HG02571 (cell line): ENCODE data around the gene KRT1.
"Not testable (repeated sequence)": the region's sequence is repeated elsewhere in the genome, so short reads cannot be mapped to it uniquely, and the experiment has no call there.

Source experiments
- ATAC-seq: cut with Tn5 transposase; IDR thresholded peaks from one replicate; pipeline ENCODE4 v1.9.1; 2021; ENCODE audit warnings: mild to moderate bottlenecking, moderate library complexity; ENCODE audit not compliant: unreplicated experiment

Gene KRT1

DNA sequence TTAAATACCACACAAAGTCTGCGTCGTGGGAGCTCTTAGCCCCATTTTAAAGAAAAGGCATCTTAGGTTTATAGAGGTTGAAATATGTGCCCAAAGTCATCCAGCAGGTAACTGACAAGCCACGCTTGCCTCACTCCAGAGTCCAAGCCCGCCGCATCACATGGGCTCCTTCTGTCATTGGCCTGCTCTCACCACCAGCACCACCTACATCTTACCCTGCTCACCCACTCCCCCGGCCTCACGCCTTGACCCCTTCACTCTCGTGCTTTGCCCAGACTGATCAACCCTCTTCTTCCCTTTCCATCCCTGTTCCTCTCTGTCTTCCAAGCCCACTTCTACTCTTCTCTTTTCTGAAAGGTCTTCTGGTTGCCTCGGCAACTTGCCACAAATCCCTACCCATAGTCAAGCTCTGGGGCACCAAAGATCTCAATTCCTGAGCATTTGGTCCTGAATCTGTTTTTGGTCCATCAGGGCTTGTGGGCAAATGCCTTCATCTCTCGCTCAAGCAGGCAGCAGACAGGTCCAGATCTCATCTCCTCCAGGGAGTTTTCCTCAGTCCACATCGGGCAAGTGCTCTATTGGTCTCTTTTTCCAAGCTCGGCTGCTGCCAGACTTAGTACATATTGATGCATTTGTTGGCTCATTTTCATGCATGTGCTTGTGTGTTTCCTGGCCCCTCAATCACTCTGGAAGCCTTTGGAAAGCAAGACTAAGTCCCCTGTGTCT lies 3.5 kb upstream of the KRT1 start:
- ATAC-seq = no peak

DNA sequence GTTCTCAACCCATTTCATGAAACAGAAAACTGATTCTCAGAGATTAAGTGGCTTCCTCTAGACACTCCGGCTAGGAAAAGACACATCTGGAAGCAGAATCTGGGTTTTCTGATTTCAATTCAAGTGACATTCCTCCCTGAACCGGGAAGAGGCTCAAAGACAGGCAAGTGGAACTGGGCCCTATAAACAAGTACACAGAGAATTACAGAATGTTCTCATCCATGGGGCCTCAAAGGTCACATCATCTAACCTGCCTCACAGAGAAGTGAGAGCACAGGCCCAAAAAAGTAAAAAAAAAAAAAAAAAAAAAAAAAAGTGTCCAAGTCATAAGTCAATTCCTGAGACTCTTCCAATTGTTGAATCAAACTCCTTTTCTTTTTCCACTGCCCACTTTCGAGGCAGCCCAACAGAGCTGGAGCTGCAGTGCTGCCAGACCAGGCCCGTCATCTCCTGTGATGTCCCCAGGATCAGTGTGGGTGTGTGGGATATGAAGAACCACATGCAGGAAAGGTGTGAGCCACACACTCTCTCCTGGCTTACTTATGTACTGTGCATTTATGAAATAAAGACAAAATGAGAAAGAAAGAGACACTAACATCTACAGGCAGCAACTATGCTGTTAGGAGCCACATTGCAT lies 2.8 kb upstream of the KRT1 start:
- no peak for ATAC-seq

DNA sequence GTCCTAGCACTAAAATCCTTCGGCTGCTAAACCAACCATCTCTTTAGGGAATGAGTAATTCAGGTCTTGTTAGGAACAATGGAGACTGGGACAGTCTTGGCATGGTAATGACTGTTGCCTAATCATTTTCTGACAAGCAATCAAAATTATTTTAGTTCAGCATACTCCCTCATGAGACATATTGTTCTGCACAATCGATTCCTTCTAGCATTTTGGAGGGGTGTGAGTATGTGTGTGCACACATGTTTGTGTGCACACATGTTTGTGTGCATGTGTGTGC lies 2.1 kb upstream of the KRT1 start:
- no peak for ATAC-seq

DNA sequence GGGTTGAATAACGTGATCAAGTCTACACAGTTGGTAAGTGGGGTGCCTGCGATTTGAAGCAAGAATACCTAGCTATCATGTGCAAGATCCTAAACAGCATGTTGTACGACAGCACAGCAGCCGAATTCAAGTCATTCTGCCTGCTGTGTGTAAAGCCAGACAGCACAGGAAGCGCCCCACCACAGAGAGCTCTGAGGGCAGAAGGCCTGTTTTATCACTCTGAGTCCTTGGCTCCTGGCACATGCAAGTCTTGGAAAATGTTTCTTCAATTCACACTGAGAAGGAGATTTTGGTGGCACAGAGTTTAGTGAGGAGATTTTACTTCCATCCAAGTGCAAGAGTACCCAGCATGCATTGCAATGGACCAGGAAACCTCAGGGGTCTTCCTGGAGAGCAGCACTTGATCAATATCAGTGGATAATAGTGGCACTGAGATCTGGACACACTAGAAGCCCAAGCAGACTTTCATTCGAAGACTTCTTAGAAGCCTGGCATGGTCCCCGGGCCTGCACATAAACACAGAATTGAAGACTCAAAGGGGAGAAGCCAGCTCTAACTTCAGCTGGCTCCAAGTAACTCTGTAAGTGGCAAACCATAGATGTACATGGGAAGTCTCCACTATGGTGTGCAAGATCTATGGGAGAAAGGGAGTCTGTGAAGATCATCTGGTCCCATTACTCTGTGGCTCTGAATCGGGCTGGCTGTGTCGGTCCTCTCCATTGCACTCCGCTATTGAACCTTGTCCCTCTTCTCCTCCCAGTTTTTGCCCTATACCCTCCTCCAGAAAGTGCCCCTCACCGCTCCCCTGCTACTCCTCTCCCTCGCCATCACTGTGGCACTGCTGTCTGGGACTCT lies 1.5 kb upstream of the KRT1 start:
- no peak for ATAC-seq

- no peak for ATAC-seq
Measured at GRCh38 chr12:52679875-52680274, 332 bp downstream of the KRT1 start.

DNA sequence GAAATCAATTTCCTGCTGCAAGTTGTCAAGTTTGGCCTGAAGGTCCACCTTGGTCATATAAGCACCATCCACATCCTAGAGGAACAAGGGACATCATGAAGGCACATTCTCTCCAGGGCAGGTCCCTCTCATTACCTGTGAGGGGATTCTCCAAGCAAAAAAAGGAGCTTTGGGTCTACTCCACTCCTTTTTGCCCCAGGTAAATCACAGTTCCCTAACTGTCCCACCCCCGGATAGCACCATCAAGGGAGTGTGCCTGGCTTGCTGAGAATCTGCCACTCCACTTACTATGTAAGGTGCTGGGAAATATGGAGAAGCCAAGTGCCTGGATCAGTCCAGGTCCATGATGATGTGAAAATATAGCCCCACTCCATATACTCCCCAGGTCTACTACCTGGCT lies 2.5 kb downstream of the KRT1 start:
- ATAC-seq = no peak

- no peak for ATAC-seq
Measured at GRCh38 chr12:52677126-52677525, 3.1 kb downstream of the KRT1 start.

DNA sequence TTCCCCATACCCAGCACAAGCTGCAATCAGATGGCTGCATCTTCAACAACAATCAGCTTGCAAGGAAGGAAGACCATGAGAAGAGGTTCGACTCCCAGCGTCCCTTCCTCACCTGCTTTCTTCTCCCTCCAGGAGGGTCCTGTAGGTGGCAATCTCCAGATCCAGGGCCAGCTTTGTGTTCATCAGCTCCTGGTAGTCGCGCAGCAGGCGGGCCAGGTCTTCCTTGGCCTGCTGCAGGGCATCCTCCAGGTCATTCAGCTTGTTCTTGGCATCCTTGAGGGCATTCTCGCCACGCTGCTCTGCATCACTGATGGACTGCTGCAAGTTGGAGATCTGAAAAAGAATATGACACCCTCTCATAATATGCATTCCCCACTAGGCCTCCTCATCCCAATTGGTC lies 4.0 kb downstream of the KRT1 start:
- ATAC-seq = no peak

- no peak for ATAC-seq
Measured at GRCh38 chr12:52675301-52675701, 4.9 kb downstream of the KRT1 start.

- no peak for ATAC-seq
Measured at GRCh38 chr12:52674433-52674775, 5.8 kb downstream of the KRT1 start.

DNA sequence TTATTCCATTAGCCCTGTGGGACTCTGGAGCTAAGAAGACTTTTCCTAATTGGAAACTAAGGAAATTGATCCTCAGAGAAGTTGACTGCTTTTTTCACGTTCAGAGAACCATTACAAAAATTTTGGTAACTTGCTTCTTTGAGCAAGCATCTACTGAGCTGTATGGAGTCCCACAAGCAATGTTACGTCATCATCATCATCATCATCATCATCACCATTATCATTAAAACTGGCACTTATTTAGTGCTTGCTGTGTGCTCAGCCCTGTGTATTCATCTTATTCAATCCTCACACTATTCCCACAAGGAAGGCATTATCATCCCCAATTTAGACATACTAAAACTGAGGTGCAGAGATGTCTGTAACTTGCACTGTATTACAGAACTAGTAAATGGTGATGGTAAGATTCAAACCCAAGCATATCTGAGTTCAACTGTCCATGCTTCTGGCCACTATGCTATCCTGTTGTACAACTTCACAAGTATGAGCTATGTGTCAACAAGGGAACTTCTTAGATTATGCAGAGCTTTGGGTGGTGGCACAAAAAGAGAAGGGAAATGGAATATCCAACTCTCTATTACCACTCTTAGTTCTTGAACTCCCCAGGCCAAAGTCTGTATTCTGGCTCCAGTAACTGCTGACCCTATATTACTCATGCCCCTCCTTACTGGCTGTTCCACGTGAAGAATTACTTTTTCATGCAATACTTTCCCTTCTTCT lies 6.3 kb downstream of the KRT1 start:
- ATAC-seq = no peak

- ATAC-seq = no peak
Measured at GRCh38 chr12:52673217-52673616, 7.0 kb downstream of the KRT1 start.

DNA sequence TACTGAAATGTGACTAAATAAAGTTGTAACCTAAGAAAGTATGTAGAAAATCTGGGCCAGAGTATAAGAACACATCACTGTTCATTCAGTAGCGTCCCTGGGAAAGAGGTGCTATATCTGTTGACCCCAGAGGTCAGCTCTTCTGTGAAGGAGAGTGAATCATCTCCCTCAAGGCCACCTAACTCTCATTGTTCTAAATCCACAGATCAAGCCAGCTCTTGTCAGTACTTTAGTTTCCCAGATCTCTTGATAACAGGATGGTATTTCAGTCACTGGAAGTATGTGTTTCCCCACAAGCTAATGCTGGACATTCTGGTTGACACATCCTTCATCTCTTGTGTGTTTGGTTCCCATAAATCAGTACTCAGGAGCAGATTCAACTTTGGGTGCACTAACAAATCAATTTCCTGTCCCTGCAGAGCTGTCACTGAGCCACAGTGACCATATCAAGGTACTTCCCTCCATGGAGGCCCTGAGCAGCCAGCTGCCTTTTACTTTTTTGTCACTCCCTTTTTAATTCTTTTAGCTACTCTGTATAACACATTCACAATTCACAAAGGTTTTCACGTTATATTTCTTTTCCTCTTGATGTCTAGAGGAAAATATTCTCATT lies 7.8 kb downstream of the KRT1 start:
- ATAC-seq = no peak

- ATAC-seq = no peak
Measured at GRCh38 chr12:52670961-52671360, 9.2 kb downstream of the KRT1 start.

DNA sequence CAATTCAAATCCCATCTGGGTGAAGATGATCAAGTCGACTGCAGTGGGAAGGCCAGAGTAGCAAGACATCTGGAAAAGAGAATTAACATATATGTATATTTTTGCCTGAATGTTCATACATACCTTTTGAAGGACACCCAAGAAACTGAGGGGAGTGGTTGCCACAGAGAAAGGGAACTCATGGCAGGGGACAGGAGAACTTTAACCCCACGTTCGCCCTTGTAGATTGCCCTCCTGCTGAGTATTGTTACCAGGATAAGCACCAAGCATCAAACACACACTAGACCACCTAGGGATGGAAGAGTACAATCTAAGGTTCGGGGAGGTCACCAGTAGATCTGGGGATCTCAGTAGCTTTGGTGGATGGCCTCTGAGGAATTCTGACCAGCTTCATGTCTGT lies 9.7 kb downstream of the KRT1 start:
- no peak for ATAC-seq

DNA sequence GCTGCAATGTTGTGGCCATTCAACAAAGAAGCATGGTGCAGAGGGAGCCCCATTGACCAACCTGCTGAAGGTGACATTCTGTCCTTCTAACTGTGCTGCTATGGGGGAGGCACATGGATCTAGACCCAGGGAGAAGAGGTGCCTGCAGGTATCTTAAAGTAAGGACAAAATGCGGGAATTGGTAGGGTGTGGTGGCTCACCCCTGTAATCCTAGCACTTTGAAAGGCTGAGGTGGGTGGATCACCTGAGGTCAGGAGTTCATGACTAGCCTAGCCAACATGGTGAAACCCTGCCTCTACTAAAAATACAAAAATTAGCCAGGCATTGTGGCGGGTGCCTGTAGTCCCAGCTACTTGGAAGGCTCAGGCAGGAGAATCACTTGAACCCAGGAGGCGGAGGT lies 10.3 kb downstream of the KRT1 start:
- not testable (repeated sequence) for ATAC-seq

GRCh38 chr12:52669426-52669825 lies 10.8 kb downstream of the KRT1 start:
- no peak for ATAC-seq

DNA sequence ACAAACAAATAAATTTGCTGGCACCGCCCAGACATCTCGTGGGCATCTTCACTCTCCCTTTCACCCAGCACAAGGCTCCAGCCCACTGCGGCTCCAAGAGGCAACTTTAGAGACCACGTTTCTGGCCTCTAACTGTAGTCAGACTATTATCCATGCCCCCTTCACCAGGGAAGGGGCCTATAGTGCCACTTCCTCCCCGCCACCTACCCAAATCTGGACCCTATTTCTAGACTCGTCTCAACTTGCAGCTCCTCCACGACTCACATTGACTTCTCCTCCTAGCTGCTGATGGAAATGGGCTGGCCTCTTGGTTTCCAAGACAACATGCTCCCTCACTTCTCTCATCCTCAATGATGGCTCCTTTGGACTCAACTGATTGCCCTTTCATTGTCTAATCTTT lies 12.3 kb downstream of the KRT1 start:
- no peak for ATAC-seq

GRCh38 chr12:52667509-52667908 lies 12.7 kb downstream of the KRT1 start:
- ATAC-seq = no peak

DNA sequence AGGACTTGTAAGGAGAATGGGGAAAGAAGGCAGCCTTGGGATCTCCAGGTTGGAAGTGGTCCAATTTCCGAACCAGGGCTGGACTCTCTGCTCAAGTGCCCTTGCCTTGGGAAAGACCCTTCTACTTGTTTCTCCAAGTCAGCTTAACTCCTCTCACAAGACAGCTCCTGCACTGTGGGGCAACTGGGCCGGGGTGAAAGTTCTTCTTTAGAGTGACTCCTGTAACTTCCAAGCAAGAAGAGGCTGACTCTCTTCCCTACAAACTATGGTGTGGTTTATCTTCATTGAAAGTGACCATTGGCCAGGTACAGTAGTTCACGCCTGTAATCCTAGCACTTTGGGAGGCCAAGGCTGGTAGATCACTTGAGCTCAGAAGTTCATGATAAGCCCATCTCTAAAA lies 13.7 kb downstream of the KRT1 start:
- no peak for ATAC-seq

GRCh38 chr12:52663420-52663819 lies 16.8 kb downstream of the KRT1 start:
- no peak for ATAC-seq
